Stomach (tissue), 4 donors: ENCODE measurements around the gene SOX15.

Experiments
- POLR2A ChIP-seq, 4 donors: fragments of 450-650 bp; IDR thresholded peaks; one replicate each; pipeline ENCODE4 v1.6.1; 2016; ENCODE audit warnings: antibody characterized with exemption in 4 of 4, control low read depth in 2 of 4, mild to moderate bottlenecking in 1 of 4, moderate library complexity in 1 of 4
- TF ChIP-seq, protein P1 (sequence below), 7 experiments: fragments of 450-650 bp in 4 of 7; fragments of 200-600 bp in 3 of 7; sonication (generic) in 3 of 7; IDR thresholded peaks; one replicate each; pipeline ENCODE4 v1.5.1; 2016 to 2019; ENCODE audit warnings: antibody characterized with exemption in 7 of 7, control low read depth in 2 of 7, mild to moderate bottlenecking in 1 of 7

DNA sequence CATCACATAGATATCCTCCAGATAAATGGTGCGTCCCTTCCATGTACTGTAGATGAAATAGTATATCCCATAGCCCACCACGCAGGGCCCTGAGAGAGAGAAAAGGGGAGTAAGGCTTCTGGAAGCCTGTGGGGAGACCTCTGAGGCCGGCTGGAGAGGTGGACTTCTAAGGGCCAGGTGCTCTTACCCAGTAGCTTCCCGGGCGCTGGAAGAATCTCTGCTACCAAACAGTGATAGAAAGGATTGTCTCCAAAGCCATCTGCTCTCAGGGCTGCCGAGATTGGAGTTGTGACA, 37.0 kb upstream of the SOX15 start:
- TF ChIP-seq, protein P1, sequence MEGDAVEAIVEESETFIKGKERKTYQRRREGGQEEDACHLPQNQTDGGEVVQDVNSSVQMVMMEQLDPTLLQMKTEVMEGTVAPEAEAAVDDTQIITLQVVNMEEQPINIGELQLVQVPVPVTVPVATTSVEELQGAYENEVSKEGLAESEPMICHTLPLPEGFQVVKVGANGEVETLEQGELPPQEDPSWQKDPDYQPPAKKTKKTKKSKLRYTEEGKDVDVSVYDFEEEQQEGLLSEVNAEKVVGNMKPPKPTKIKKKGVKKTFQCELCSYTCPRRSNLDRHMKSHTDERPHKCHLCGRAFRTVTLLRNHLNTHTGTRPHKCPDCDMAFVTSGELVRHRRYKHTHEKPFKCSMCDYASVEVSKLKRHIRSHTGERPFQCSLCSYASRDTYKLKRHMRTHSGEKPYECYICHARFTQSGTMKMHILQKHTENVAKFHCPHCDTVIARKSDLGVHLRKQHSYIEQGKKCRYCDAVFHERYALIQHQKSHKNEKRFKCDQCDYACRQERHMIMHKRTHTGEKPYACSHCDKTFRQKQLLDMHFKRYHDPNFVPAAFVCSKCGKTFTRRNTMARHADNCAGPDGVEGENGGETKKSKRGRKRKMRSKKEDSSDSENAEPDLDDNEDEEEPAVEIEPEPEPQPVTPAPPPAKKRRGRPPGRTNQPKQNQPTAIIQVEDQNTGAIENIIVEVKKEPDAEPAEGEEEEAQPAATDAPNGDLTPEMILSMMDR (IDR thresholded peaks at IDR 0.05) = no peak
- TF ChIP-seq POLR2A (IDR thresholded peaks at IDR 0.05) = no peak
